Measurements from ENCODE around the gene IGLL5.
"Not testable (repeated sequence)": the region's sequence is repeated elsewhere in the genome, so short reads cannot be mapped to it uniquely, and the experiment has no call there.

The IGLL5 gene

DNA sequence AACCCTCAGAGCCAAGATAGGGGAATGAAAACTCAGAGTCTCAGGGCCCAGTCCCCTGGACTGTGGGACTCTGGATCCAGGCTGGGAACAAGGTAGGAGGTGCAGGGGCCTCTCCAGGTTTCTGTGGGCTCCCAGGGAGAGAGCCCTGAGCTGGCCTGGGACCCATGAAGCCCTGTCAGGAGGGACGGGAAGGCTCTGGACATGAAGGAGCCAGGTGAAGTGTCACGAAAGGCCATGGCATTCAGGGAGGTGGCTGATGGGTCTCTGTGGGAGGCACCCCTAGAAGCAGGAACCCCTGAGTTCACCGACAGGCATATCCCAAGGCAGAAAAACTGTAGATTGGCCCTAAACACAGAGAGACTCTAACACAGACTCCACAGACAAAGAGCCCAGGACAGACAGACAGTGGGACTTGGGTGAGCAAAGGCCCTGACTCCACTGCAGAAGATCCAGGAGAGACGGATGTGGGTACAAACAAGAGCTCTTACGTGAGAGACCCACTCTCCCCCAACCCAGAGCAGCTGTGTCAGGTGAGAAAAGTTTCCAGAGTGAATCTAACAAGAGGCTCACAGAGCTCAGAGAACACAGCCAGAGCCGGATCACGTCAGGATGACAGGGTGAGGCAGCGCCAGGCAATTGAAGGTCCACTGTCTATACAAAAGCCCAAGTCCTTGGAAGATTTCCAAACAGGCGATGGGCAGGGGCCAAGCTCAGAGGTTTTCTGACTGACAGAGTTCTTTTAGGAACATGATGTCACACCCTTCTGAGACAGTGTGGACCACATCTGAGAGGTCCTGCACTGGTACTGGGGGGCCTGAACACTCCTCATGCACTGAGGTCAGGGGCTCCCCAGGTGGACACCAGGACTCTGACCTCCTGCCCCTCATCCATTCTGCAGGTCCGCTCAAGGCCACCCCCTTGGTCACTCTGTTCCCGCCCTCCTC is 27.4 kb downstream of the IGLL5 start:
- no peak for DNase-seq (ENCODE audit: low read depth in 2 of 2)

DNA sequence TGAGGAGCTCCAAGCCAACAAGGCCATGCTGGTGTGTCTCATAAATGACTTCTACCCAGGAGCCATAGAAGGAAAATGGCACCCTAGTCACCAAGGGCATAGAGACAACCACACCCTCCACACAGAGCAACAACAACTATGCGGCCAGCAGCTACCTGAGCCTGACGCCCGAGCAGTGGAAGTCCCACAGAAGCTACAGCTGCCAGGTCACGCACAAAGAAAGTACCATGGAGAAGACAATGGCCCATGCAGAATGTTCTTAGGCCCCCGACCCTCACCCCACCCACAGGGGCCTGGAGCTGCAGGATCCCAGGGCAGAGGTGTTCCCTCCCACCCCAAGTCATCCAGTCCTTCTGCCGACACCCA is 28.0 kb downstream of the IGLL5 start:
- DNase-seq (ENCODE audit: low read depth in 2 of 2): no peak

- DNase-seq (ENCODE audit: low read depth in 2 of 2): no peak
These were observed 28.8 kb downstream of the IGLL5 start for GRCh38 chr22:22916215-22916951.

DNA sequence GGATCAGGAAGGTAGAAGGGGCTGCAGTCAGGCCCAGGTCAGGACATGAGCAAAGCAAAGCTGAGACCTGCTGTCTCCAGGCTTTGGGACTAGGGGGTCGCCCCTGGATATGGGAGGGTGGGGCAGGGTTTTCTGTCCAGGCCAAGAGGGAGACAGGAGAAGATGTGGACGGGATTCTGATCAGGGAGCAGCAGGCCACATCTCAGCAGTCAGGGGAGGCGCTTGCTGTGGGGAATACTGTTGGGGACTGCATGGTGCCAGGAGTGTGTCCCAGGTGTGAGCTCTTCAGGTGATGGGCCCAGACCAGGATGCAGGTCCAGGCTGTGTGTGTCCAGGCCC is 29.3 kb downstream of the IGLL5 start:
- DNase-seq (ENCODE audit: low read depth in 2 of 2): no peak

- DNase-seq (ENCODE audit: low read depth in 2 of 2): no peak
These were observed 29.8 kb downstream of the IGLL5 start for GRCh38 chr22:22917377-22917776.

- no peak for DNase-seq (ENCODE audit: low read depth in 2 of 2)
These were observed 30.8 kb downstream of the IGLL5 start for GRCh38 chr22:22918297-22918965.

GRCh38 chr22:22919041-22919440 is 31.4 kb downstream of the IGLL5 start:
- DNase-seq (ENCODE audit: low read depth in 2 of 2): no peak

GRCh38 chr22:22920104-22920654 is 32.6 kb downstream of the IGLL5 start:
- DNase-seq (ENCODE audit: low read depth in 2 of 2): no peak

GRCh38 chr22:22920910-22921550 is 33.4 kb downstream of the IGLL5 start:
- no peak for DNase-seq (ENCODE audit: low read depth in 2 of 2)

GRCh38 chr22:22921575-22921974 is 34.0 kb downstream of the IGLL5 start:
- DNase-seq (ENCODE audit: low read depth in 2 of 2): no peak

DNA sequence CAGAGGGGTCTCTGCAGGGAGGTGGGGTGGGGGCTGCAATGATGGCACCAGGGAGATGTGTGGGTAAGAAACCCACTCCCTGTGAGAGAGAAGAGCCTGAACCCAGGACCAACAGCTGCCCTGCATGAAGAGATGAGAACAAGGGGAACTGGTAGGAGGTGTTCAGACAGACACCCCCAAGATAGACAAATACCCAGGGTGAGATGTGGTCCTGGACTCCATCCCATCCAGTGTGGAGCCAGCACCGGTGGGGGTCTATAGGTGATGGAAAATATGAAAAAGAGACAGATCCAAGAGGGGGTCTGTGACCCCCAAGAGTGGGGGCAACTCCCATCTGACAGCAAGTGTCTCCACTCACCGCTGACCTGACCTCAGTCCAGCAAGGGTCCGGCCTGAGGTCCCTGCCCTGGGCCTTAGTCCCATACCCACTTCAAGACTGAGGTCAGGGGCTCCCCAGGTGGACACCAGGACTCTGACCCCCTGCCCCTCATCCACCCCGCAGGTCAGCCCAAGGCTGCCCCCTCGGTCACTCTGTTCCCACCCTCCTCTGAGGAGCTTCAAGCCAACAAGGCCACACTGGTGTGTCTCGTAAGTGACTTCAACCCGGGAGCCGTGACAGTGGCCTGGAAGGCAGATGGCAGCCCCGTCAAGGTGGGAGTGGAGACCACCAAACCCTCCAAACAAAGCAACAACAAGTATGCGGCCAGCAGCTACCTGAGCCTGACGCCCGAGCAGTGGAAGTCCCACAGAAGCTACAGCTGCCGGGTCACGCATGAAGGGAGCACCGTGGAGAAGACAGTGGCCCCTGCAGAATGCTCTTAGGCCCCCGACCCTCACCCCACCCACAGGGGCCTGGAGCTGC is 34.7 kb downstream of the IGLL5 start:
- not testable (repeated sequence) for DNase-seq (ENCODE audit: low read depth in 2 of 2)

DNA sequence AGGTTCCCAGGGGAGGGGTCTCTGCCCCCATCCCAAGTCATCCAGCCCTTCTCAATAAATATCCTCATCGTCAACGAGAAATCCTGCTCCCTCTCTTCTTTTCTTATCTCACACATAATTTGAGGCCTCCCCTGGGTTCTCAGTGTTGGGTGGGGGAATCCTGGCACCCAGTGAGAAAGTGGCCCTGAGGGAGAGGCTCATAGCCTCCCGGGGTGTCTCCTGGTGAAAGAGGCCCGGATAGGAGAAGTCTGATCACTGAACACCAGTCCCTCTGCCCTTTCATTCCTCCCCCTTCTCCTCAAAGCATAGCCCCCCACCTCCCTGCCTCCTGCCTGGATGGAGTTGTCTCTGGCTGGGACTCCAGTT is 35.3 kb downstream of the IGLL5 start:
- no peak for DNase-seq (ENCODE audit: low read depth in 2 of 2)

DNA sequence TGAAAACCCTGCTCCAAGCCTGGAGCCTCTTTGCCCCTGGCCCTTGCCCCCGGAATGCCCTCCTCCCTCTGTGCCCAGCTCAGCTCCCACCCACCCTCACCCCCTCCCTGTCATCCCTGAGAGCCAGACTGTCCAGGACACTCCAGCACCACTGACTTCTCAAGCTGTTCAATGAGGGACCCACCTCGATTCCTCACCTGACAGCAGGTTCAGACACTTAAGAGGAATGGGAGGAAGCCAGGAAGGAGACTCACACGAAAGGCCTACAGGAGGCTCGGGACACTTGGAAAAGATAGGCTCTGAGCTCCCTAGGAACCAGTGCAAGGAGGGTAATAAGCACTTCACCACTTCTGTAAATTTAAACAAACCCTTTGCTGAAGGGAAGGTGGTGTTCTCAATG is 35.8 kb downstream of the IGLL5 start:
- DNase-seq (ENCODE audit: low read depth in 2 of 2): no peak

DNA sequence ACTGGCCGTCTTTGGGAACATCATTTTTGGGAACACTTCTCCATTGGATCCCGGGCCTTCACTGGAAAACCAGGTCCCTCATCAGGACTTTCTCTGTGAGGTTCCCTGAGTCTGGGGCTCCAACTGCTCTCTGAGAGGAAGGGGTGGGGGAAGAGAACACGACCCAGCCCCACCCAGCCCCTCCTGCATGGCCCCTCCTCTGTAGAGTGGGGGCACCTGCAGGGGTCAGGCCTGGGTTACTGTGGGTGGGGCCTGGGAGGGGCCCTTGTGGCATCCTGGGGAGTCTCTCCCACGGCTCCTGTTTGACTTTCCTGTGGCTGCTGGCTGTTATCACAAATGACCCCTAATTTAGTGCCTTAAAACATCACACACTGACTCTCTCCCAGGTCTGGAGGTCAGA is 36.3 kb downstream of the IGLL5 start:
- no peak for DNase-seq (ENCODE audit: low read depth in 2 of 2)

GRCh38 chr22:22924369-22925145 is 36.9 kb downstream of the IGLL5 start:
- DNase-seq (ENCODE audit: low read depth in 2 of 2): no peak

DNA sequence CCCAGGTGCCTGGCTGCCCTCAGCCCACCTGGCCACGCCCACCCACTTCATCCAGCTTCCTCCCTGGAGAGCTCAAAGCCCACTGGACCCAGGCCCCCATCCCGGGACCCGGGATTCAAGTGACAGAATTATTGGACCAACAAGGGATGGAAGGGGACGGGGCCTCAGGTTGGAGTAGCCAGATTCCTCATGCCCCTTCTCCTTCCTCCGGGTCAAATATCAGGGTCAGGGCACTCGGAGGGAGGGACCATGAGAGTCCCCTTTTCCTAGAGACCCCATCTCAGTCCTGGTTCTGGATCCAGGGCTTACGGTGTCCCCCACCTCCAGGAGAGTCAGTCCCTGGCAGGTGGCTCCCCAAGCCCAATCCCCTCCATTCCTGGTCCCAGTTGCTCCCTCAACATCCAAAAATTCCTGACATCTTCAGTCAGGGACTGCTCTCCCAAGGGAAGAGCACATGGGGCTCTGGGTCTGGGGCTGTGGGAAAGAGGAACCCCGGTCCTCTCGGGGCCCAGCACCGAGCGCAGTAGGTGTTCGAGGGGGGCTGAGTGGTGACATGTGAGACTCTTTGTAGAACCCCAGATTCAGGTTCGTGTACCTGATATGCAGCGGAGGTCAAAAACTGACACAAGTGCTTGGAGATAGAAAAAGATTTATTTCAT is 37.7 kb downstream of the IGLL5 start:
- DNase-seq (ENCODE audit: low read depth in 2 of 2): no peak

- no peak for DNase-seq (ENCODE audit: low read depth in 2 of 2)
These were observed 38.3 kb downstream of the IGLL5 start for GRCh38 chr22:22925805-22926369.

DNA sequence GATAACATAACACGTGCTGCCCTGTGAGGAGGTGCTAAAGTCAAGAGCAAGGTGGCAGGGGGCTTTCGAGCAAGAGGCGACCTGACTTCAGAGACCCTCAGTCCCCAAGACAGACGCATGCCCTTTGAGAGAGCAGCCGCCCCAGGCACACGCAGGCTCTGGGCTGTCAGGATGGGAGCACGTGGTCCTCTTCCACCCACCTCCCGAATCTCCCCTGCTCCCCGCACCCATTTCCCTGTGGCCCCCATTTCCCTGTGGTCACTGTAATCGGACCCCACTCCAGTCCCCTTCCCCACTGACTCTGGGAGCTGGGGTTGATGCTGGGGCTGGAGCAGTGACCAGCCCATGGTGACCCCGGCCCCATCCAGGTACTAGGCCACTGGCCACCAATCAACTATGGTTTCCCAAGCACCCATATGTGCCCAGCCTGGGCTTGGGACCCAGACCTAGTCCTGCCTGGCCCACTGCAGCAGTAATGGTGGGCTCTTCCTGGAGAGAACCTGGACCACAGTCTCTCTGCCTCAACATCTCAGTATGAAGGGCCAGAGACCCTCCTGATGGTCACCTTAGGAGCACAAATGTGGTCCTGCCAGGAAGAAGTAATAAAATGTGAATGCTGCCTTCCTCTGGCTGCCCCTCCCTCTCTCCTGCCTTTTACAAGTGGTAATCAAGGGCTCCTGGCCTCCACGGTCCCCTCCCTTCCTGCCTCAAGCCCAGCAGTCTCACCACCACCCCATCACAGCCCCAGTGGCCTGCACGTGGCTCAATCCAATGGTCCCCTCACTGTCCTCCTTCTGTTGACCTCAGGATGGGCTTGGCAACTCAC is 39.0 kb downstream of the IGLL5 start:
- no peak for DNase-seq (ENCODE audit: low read depth in 2 of 2)

Data from activated CD8-positive, alpha-beta memory T cell treated with anti-CD3 and anti-CD28 coated beads for 4 hours (primary cell).